GF-D8 (cell line): ENCODE data around the gene NCKAP5.

ENCODE experiments used
- DNase-seq: peaks from one replicate; lab custom pipeline; 2025; lab: John Stamatoyannopoulos, UW

NCKAP5 gene

GRCh38 chr2:133146893-133147292 is 421.4 kb downstream of the NCKAP5 start:
- no peak for DNase-seq

GRCh38 chr2:133143645-133144044 is 424.6 kb downstream of the NCKAP5 start:
- no peak for DNase-seq

GRCh38 chr2:133142087-133142486 is 426.2 kb downstream of the NCKAP5 start:
- DNase-seq = no peak

GRCh38 chr2:133140620-133141019 is 427.6 kb downstream of the NCKAP5 start:
- DNase-seq = no peak

GRCh38 chr2:133139847-133140533 is 428.3 kb downstream of the NCKAP5 start:
- DNase-seq = no peak

- DNase-seq = no peak
These were observed 429.6 kb downstream of the NCKAP5 start for GRCh38 chr2:133138693-133139092.

GRCh38 chr2:133135035-133135654 is 433.1 kb downstream of the NCKAP5 start:
- no peak for DNase-seq

GRCh38 chr2:133130548-133131246 is 437.6 kb downstream of the NCKAP5 start:
- DNase-seq = no peak

- no peak for DNase-seq
These were observed 443.8 kb downstream of the NCKAP5 start for GRCh38 chr2:133124446-133124845.

- no peak for DNase-seq
These were observed 444.4 kb downstream of the NCKAP5 start for GRCh38 chr2:133123904-133124303.

- no peak for DNase-seq
These were observed 444.9 kb downstream of the NCKAP5 start for GRCh38 chr2:133123393-133123792.

- no peak for DNase-seq
These were observed 445.7 kb downstream of the NCKAP5 start for GRCh38 chr2:133122529-133122928.

GRCh38 chr2:133120310-133120709 is 448.0 kb downstream of the NCKAP5 start:
- no peak for DNase-seq

- no peak for DNase-seq
These were observed 458.1 kb downstream of the NCKAP5 start for GRCh38 chr2:133110201-133110600.

GRCh38 chr2:133109772-133110171 is 458.5 kb downstream of the NCKAP5 start:
- no peak for DNase-seq

- DNase-seq = no peak
These were observed 461.0 kb downstream of the NCKAP5 start for GRCh38 chr2:133107058-133107815.

GRCh38 chr2:133104871-133105270 is 463.4 kb downstream of the NCKAP5 start:
- DNase-seq = no peak

GRCh38 chr2:133098787-133099186 is 469.5 kb downstream of the NCKAP5 start:
- DNase-seq = no peak

- DNase-seq = no peak
These were observed 470.6 kb downstream of the NCKAP5 start for GRCh38 chr2:133097666-133098065.

- DNase-seq = no peak
These were observed 475.7 kb downstream of the NCKAP5 start for GRCh38 chr2:133092571-133092970.

GRCh38 chr2:133090358-133090757 is 477.9 kb downstream of the NCKAP5 start:
- no peak for DNase-seq

- no peak for DNase-seq
These were observed 482.1 kb downstream of the NCKAP5 start for GRCh38 chr2:133086176-133086575.

GRCh38 chr2:133085646-133086045 is 482.6 kb downstream of the NCKAP5 start:
- DNase-seq = no peak
